ENCODE results near the gene TMEM41A. TPM values are rescaled to one million over a fixed set of nuclear protein-coding genes. Genes with fewer than 3 reads are reported as not detected.
"Not testable (repeated sequence)": the region's sequence is repeated elsewhere in the genome, so short reads cannot be mapped to it uniquely, and the experiment has no call there.

TMEM41A gene
- total RNA-seq, 1 experiment from 2014 or later = 18.3 TPM

GRCh38 chr3:185460309-185460708, 38.5 kb downstream of the TMEM41A start:
- H3K9me3 ChIP-seq = no peaks in the 10 kb centered on the region
- no peaks in the 10 kb centered on the region for H3K36me3 ChIP-seq
- no peak for DNase-seq
- no peak overlapping the region for H3K4me3 ChIP-seq
- H3K27me3 ChIP-seq = no peaks in the 10 kb centered on the region

GRCh38 chr3:185457376-185457775, 41.5 kb downstream of the TMEM41A start:
- no peak for DNase-seq
- H3K9me3 ChIP-seq = no peaks in the 10 kb centered on the region
- H3K4me3 ChIP-seq = no peak overlapping the region
- no peaks in the 10 kb centered on the region for H3K27me3 ChIP-seq
- H3K36me3 ChIP-seq = no peaks in the 10 kb centered on the region

- not testable (repeated sequence) for H3K36me3 ChIP-seq, DNase-seq, H3K4me3 ChIP-seq, H3K9me3 ChIP-seq, H3K27me3 ChIP-seq
Observed at GRCh38 chr3:185451432-185451831, 47.4 kb downstream of the TMEM41A start.

- Histone ChIP-seq H3K36me3 (no peaks in the 10 kb centered on the region), H3K27me3 (no peaks in the 10 kb centered on the region), H3K9me3 (no peaks in the 10 kb centered on the region), H3K4me3 (no peak overlapping the region)
- no peak for DNase-seq
Observed at GRCh38 chr3:185448107-185448506, 50.7 kb downstream of the TMEM41A start.

GRCh38 chr3:185444329-185444728, 54.5 kb downstream of the TMEM41A start:
- DNase-seq = no peak
- Histone ChIP-seq H3K4me3 (no peak overlapping the region), H3K27me3 (no peaks in the 10 kb centered on the region)

DNA sequence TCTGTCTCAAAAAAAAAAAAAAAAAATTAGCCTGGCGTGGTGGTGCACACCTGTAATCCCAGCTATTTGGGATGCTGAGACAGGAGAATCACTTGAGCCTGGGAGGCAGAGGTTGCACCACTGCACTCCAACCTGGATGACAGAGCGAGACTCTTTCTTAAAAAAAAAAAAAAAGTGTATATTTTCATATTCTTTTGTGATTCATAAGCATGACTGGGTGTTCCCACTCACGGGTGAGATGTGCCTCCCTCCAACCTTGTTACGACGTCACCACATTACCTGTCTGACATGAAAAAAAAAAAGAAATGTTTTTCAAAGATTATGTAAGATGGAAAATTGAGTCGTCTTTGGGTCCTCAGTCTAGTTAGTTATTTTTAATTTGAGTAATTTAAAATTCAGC, 56.8 kb downstream of the TMEM41A start:
- H3K9me3 ChIP-seq = no peaks in the 10 kb centered on the region
- no peak overlapping the region for H3K4me3 ChIP-seq
- H3K27me3 ChIP-seq = no peaks in the 10 kb centered on the region
- DNase-seq = no peak
- H3K36me3 ChIP-seq = no peaks in the 10 kb centered on the region

More at GRCh38 chr3:185444329-185444728, 54.5 kb downstream of the TMEM41A start:
- Histone ChIP-seq H3K36me3 (no peaks in the 10 kb centered on the region), H3K9me3 (no peaks in the 10 kb centered on the region)

GRCh38 chr3:185439745-185440466, 58.9 kb downstream of the TMEM41A start:
- Histone ChIP-seq H3K4me3 (no peak overlapping the region), H3K9me3 (no peaks in the 10 kb centered on the region)

More at GRCh38 chr3:185439745-185440466, 58.9 kb downstream of the TMEM41A start:
- no peaks in the 10 kb centered on the region for H3K36me3 ChIP-seq
- DNase-seq = no peak
- H3K27me3 ChIP-seq = no peaks in the 10 kb centered on the region

Other genes with a start within 250 kb of the TMEM41A start
- 2.2 and 5.6 TPM in 2 replicates for gene EHHADH, start 245.0 kb downstream of the TMEM41A start, total RNA-seq (2014; rRNA removed; shearing (Covaris generic); ENCODE audit: low replicate concordance)
- gene MAP3K13, start 135.9 kb downstream of the TMEM41A start, total RNA-seq (2014; rRNA removed; shearing (Covaris generic); ENCODE audit: low replicate concordance) = 10.5 and 15.1 TPM in 2 replicates
- gene LIPH, start 53.6 kb upstream of the TMEM41A start, total RNA-seq (2014; rRNA removed; shearing (Covaris generic); ENCODE audit: low replicate concordance) = not detected in 2 replicates
- 30.5 and 103 TPM in 2 replicates for gene SENP2, start 87.3 kb upstream of the TMEM41A start, total RNA-seq (2014; rRNA removed; shearing (Covaris generic); ENCODE audit: low replicate concordance)